Fibroblast of lung (primary cell): ENCODE measurements around the gene LENG9. TPM values are rescaled to one million over a fixed set of nuclear protein-coding genes. Genes with fewer than 3 reads are reported as not detected.

Experiments used
- DNase-seq, 2 donors: peaks; one replicate each; pipeline versions ENCODE4 v3.0.0 to v3.0.0-alpha.2; 2010; ENCODE audit warnings: low read depth in 2 of 2
- H2AFZ ChIP-seq: 2 replicates; pipeline ENCODE4 v1.5.1; 2012; ENCODE audit warnings: low read length, control low read depth, inconsistent platforms
- H3K27ac ChIP-seq: 2 replicates; pipeline ENCODE4 v1.5.1; 2011; ENCODE audit warnings: low read length, control low read depth; ENCODE audit not compliant: insufficient read depth
- H3K27me3 ChIP-seq: 2 replicates; pipeline ENCODE4 v1.5.1; 2011; ENCODE audit warnings: mild to moderate bottlenecking, low read length; ENCODE audit not compliant: control insufficient read depth, insufficient read depth
- H3K36me3 ChIP-seq: 2 replicates; pipeline ENCODE4 v1.5.1; 2011; ENCODE audit warnings: low read length; ENCODE audit not compliant: control insufficient read depth, insufficient read depth
- H3K4me1 ChIP-seq: 2 replicates; pipeline ENCODE4 v1.5.1; 2011; ENCODE audit warnings: low read length; ENCODE audit not compliant: control insufficient read depth, insufficient read depth; ENCODE audit errors: extremely low read depth
- H3K4me2 ChIP-seq: 2 replicates; pipeline ENCODE4 v1.5.1; 2011; ENCODE audit warnings: low read length, control low read depth; ENCODE audit not compliant: insufficient read depth; ENCODE audit errors: extremely low read depth
- H3K4me3 ChIP-seq, 4 experiments: fragments of 200-600 bp in 1 of 4; sonication (generic) in 1 of 4; replicated peaks in 1 of 4; 2 replicates each; pipeline ENCODE4 v1.5.1; 2011 to 2016; ENCODE audit warnings: low read length in 4 of 4, low read depth in 3 of 4, mild to moderate bottlenecking in 3 of 4, control low read depth in 2 of 4, inconsistent platforms in 1 of 4, mixed read lengths in 1 of 4; ENCODE audit not compliant: insufficient read depth in 1 of 4; ENCODE audit errors: control extremely low read depth in 1 of 4
- H3K79me2 ChIP-seq: 2 replicates; pipeline ENCODE4 v1.5.1; 2012; ENCODE audit warnings: mild to moderate bottlenecking, low read length, inconsistent platforms; ENCODE audit not compliant: control insufficient read depth, insufficient read depth
- H3K9ac ChIP-seq: 2 replicates; pipeline ENCODE4 v1.5.1; 2011; ENCODE audit warnings: mild to moderate bottlenecking, low read length, control low read depth; ENCODE audit not compliant: insufficient read depth
- H3K9me3 ChIP-seq: 2 replicates; pipeline ENCODE4 v1.5.1; 2012; ENCODE audit warnings: low read depth, low read length; ENCODE audit not compliant: control insufficient read depth, insufficient read depth
- H4K20me1 ChIP-seq: 2 replicates; pipeline ENCODE4 v1.5.1; 2011; ENCODE audit warnings: low read length; ENCODE audit not compliant: control insufficient read depth, insufficient read depth; ENCODE audit errors: extremely low read depth
- EZH2 ChIP-seq: IDR thresholded peaks from 2 replicates; pipeline ENCODE4 v1.5.1; 2012; ENCODE audit warnings: low read length, control low read depth, mild to moderate bottlenecking; ENCODE audit errors: missing control alignments
- polyA plus RNA-seq, 2 donors: library from polyadenylated mRNA; depleted of rRNA in 1 of 2; stranded (reverse) in 1 of 2; unstranded in 1 of 2; fragments of >200 nt; gene quantifications; 2 replicates each; pipeline ENCODE4 v1.2.1, GENCODE V29; 2011 to 2012; ENCODE audit warnings: missing spikeins in 1 of 2
- total RNA-seq: library from RNA; depleted of rRNA; stranded (reverse); fragments of >200 nt; gene quantifications from 2 replicates; pipeline ENCODE4 v1.2.1, GENCODE V29; 2014
- TF ChIP-seq, protein P1 (sequence below), 2 donors: IDR thresholded peaks in 1 of 2; conservative IDR thresholded peaks in 1 of 2; 1 replicate in 1 of 2; 2 replicates in 1 of 2; pipeline ENCODE4 v1.5.1; 2011 to 2012; ENCODE audit warnings: low read length in 2 of 2, control low read depth in 1 of 2, inconsistent platforms in 1 of 2, low read depth in 1 of 2, mild to moderate bottlenecking in 1 of 2

The LENG9 gene
- total and polyA plus RNA-seq, 2 donors (not counting 1 experiment from before 2014, with no cell fraction given): 0.84 to 16.7 TPM

DNA sequence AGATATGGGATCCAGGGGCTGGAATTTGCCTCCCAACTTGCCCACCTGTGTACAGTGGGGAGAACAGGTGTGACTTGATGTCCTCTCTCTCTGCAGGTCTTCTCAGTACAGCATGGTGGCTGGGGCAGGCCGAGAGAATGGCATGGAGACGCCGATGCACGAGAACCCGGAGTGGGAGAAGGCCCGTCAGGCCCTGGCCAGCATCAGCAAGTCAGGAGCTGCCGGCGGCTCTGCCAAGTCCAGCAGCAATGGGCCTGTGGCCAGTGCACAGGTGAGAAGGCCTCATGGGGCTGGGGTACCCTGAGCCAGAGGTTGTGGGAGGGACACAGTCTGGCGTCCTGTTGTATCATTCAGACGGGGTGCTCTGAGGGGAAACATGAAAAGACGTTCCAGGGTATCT is 11.6 kb downstream of the LENG9 start:
- peaks cover 7% of the 10 kb centered on the region for H3K4me1 ChIP-seq
- H3K9ac ChIP-seq: no peak overlapping the region
- H3K27ac ChIP-seq: peak overlapping the region; percentile 14
- H3K9me3 ChIP-seq: no peaks in the 10 kb centered on the region
- H3K27me3 ChIP-seq: no peaks in the 10 kb centered on the region
- H2AFZ ChIP-seq: no peak overlapping the region
- peaks cover 84% of the 10 kb centered on the region for H3K79me2 ChIP-seq
- H4K20me1 ChIP-seq: no peaks in the 10 kb centered on the region
- no peak for TF ChIP-seq EZH2
- TF ChIP-seq, protein P1, sequence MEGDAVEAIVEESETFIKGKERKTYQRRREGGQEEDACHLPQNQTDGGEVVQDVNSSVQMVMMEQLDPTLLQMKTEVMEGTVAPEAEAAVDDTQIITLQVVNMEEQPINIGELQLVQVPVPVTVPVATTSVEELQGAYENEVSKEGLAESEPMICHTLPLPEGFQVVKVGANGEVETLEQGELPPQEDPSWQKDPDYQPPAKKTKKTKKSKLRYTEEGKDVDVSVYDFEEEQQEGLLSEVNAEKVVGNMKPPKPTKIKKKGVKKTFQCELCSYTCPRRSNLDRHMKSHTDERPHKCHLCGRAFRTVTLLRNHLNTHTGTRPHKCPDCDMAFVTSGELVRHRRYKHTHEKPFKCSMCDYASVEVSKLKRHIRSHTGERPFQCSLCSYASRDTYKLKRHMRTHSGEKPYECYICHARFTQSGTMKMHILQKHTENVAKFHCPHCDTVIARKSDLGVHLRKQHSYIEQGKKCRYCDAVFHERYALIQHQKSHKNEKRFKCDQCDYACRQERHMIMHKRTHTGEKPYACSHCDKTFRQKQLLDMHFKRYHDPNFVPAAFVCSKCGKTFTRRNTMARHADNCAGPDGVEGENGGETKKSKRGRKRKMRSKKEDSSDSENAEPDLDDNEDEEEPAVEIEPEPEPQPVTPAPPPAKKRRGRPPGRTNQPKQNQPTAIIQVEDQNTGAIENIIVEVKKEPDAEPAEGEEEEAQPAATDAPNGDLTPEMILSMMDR (conservative IDR thresholded peaks at IDR 0.05 in 1 of 2, IDR thresholded peaks at IDR 0.05 in 1 of 2; ENCODE audit: low read depth in 1 of 2, low read length in 2 of 2): no peak
- peaks cover 48% of the 10 kb centered on the region for H3K36me3 ChIP-seq
- no peak for DNase-seq
- peak overlapping the region in 1 of 4 experiments; percentile 2 for H3K4me3 ChIP-seq
- no peak overlapping the region for H3K4me2 ChIP-seq

GRCh38 chr19:54451331-54451871 is 12.2 kb downstream of the LENG9 start:
- H3K9ac ChIP-seq: no peak overlapping the region
- H3K36me3 ChIP-seq: peaks cover 43% of the 10 kb centered on the region
- H4K20me1 ChIP-seq: no peaks in the 10 kb centered on the region
- TF ChIP-seq, protein P1 (conservative IDR thresholded peaks at IDR 0.05 in 1 of 2, IDR thresholded peaks at IDR 0.05 in 1 of 2; ENCODE audit: low read depth in 1 of 2, low read length in 2 of 2): no peak
- no peak for TF ChIP-seq EZH2
- H3K9me3 ChIP-seq: no peaks in the 10 kb centered on the region
- H3K79me2 ChIP-seq: peaks cover 84% of the 10 kb centered on the region
- no peak overlapping the region for H2AFZ ChIP-seq
- peak overlapping the region in 2 of 4 experiments; percentile 23 to 76 for H3K4me3 ChIP-seq
- peaks cover 7% of the 10 kb centered on the region for H3K4me1 ChIP-seq
- DNase-seq: peak in 1 of 2 donors; percentile 32
- H3K27ac ChIP-seq: peak overlapping the region; percentile 98
- no peaks in the 10 kb centered on the region for H3K27me3 ChIP-seq
- H3K4me2 ChIP-seq: peak overlapping the region; percentile 51

- peaks cover 7% of the 10 kb centered on the region for H3K4me1 ChIP-seq
- H3K79me2 ChIP-seq: peaks cover 73% of the 10 kb centered on the region
- no peaks in the 10 kb centered on the region for H3K9me3 ChIP-seq
- H3K4me2 ChIP-seq: peak overlapping the region; percentile 89
- H2AFZ ChIP-seq: no peak overlapping the region
- peak; percentile 19 to 28 for DNase-seq
- H3K9ac ChIP-seq: peak overlapping the region; percentile 92
- H3K36me3 ChIP-seq: peaks cover 29% of the 10 kb centered on the region
- peak overlapping the region; percentile 76 to 98 (median 90) for H3K4me3 ChIP-seq
- no peak for TF ChIP-seq EZH2
- TF ChIP-seq, protein P1 (conservative IDR thresholded peaks at IDR 0.05 in 1 of 2, IDR thresholded peaks at IDR 0.05 in 1 of 2; ENCODE audit: low read depth in 1 of 2, low read length in 2 of 2): no peak
- H4K20me1 ChIP-seq: no peaks in the 10 kb centered on the region
- H3K27me3 ChIP-seq: no peaks in the 10 kb centered on the region
- peak overlapping the region; percentile 98 for H3K27ac ChIP-seq
Observed at GRCh38 chr19:54449701-54450069, 13.9 kb downstream of the LENG9 start.
